OCI-LY3 (cell line): ENCODE measurements around the gene RPS19.

Source experiments
- H2AFZ ChIP-seq: fragments of 200-600, 300-600 bp; shearing (Covaris generic); 2 replicates; pipeline ENCODE4 v1.6.0; 2014; ENCODE audit warnings: antibody characterized with exemption, low read depth, low read length
- H3K27ac ChIP-seq: fragments of 200-600, 300-600 bp; sonication (generic); 2 replicates; pipeline ENCODE4 v1.5.1; 2014; ENCODE audit warnings: mild to moderate bottlenecking, low read length, moderate library complexity, mixed read lengths
- H3K27me3 ChIP-seq: fragments of 200-600, 300-600 bp; sonication (generic); 2 replicates; pipeline ENCODE4 v1.6.1; 2014; ENCODE audit warnings: low read depth, low read length, mixed read lengths
- H3K36me3 ChIP-seq: fragments of 200-600, 300-600 bp; sonication (generic); replicated peaks from 2 replicates; pipeline ENCODE3; 2014; ENCODE audit warnings: low read depth, low read length, mixed read lengths
- H3K4me1 ChIP-seq: fragments of 300-600, 200-600 bp; sonication (generic); 2 replicates; pipeline ENCODE4 v1.6.1; 2014; ENCODE audit warnings: low read length, mixed read lengths
- H3K4me2 ChIP-seq: fragments of 200-600, 300-600 bp; sonication (generic); 2 replicates; pipeline ENCODE4 v1.6.1; 2014; ENCODE audit warnings: low read length, mixed read lengths
- H3K4me3 ChIP-seq: fragments of 300-600, 200-600 bp; sonication (generic); 2 replicates; pipeline ENCODE4 v1.5.1; 2014; ENCODE audit warnings: antibody characterized with exemption, mild to moderate bottlenecking, low read length, moderate library complexity
- H3K79me2 ChIP-seq: fragments of 300-600, 200-600 bp; shearing (Covaris generic); 2 replicates; pipeline ENCODE4 v1.6.1; 2014; ENCODE audit warnings: mild to moderate bottlenecking, low read length, mixed read lengths
- H3K9ac ChIP-seq: fragments of 300-600, 200-600 bp; shearing (Covaris generic); 2 replicates; pipeline ENCODE4 v1.6.0; 2014; ENCODE audit warnings: mild to moderate bottlenecking, low read length, moderate library complexity
- H3K9me3 ChIP-seq: fragments of 200-600, 300-600 bp; shearing (Covaris generic); 2 replicates; pipeline ENCODE4 v1.6.1; 2014; ENCODE audit warnings: low read length, mixed read lengths; ENCODE audit not compliant: insufficient read depth
- H4K20me1 ChIP-seq: fragments of 200-600, 300-600 bp; sonication (generic); 2 replicates; pipeline ENCODE4 v1.6.1; 2016; ENCODE audit warnings: low read length, mixed read lengths; ENCODE audit not compliant: insufficient read depth
- CTCF ChIP-seq: fragments of 200-600, 300-600 bp; sonication (generic); IDR thresholded peaks from 2 replicates; pipeline ENCODE4 v1.5.1; 2014; ENCODE audit warnings: antibody characterized with exemption, low read length, low read depth
- EZH2phosphoT487 ChIP-seq: fragments of 200-600 bp; shearing (Covaris generic); IDR thresholded peaks from 2 replicates; pipeline ENCODE4 v1.6.1; 2018; ENCODE audit warnings: antibody characterized with exemption, mixed run types, low read depth

The RPS19 gene

GRCh38 chr19:41859618-41860418, at the start of gene RPS19:
TSS of gene RPS19 (plus strand) at chr19:41860255. CDS start at chr19:41860775, 520 bp downstream.
- Histone ChIP-seq H3K9me3 (no peaks in the 10 kb centered on the region), H3K36me3 (peaks cover 43% of the 10 kb centered on the region), H3K4me3 (peak within 1 kb of the TSS; percentile 82), H3K4me2 (peak within 1 kb of the TSS; percentile 92), H4K20me1 (peaks cover 33% of the 10 kb centered on the region), H3K79me2 (peaks cover 50% of the 10 kb centered on the region), H3K27me3 (peaks cover 4% of the 10 kb centered on the region; the same call in 1 of the 2 replicates), H3K27ac (peak within 1 kb of the TSS; percentile 88), H3K9ac (peak within 1 kb of the TSS; percentile 97), H3K4me1 (peaks cover 42% of the 10 kb centered on the region), H2AFZ (peak within 1 kb of the TSS; percentile 79; the same call in 1 of the 2 replicates)
- TF ChIP-seq EZH2phosphoT487 (no peak), CTCF (peak; percentile 41; the same call in 1 of the 2 replicates)

GRCh38 chr19:41810301-41810700, 49.8 kb upstream of the RPS19 start:
- H3K9me3 ChIP-seq: no peaks in the 10 kb centered on the region
- H4K20me1 ChIP-seq: no peaks in the 10 kb centered on the region
- TF ChIP-seq EZH2phosphoT487 (no peak), CTCF (no peak)
- no peak overlapping the region for H2AFZ ChIP-seq
- H3K27me3 ChIP-seq: 0 out of 2 replicates have a peak, but pooled peaks cover 2% of the 10 kb centered on the region
- no peak overlapping the region for H3K9ac ChIP-seq
- no peaks in the 10 kb centered on the region for H3K79me2 ChIP-seq
- peak overlapping the region; percentile 46; the same call in 1 of the 2 replicates for H3K4me2 ChIP-seq
- H3K36me3 ChIP-seq: no peaks in the 10 kb centered on the region
- peaks cover 13% of the 10 kb centered on the region for H3K4me1 ChIP-seq
- H3K27ac ChIP-seq: no peak overlapping the region
- no peak overlapping the region for H3K4me3 ChIP-seq

- Histone ChIP-seq H3K36me3 (no peaks in the 10 kb centered on the region), H3K4me1 (peaks cover 13% of the 10 kb centered on the region), H3K9ac (no peak overlapping the region; the same call in 1 of the 2 replicates), H3K4me2 (peak overlapping the region; percentile 46), H3K79me2 (no peaks in the 10 kb centered on the region), H2AFZ (peak overlapping the region; percentile 43; the same call in 1 of the 2 replicates), H4K20me1 (no peaks in the 10 kb centered on the region), H3K27me3 (0 out of 2 replicates have a peak, but pooled peaks cover 2% of the 10 kb centered on the region), H3K4me3 (no peak overlapping the region), H3K9me3 (no peaks in the 10 kb centered on the region), H3K27ac (no peak overlapping the region)
- no peak for TF ChIP-seq CTCF
- no peak for TF ChIP-seq EZH2phosphoT487
Measured at GRCh38 chr19:41811036-41811435, 49.0 kb upstream of the RPS19 start.

- Histone ChIP-seq H3K79me2 (no peaks in the 10 kb centered on the region), H3K27ac (no peak overlapping the region), H3K4me1 (peaks cover 13% of the 10 kb centered on the region), H3K4me3 (no peak overlapping the region), H2AFZ (no peak overlapping the region), H3K9me3 (no peaks in the 10 kb centered on the region), H3K9ac (no peak overlapping the region), H4K20me1 (no peaks in the 10 kb centered on the region), H3K36me3 (no peaks in the 10 kb centered on the region), H3K27me3 (0 out of 2 replicates have a peak, but pooled peaks cover 2% of the 10 kb centered on the region), H3K4me2 (no peak overlapping the region)
- TF ChIP-seq EZH2phosphoT487 (no peak), CTCF (no peak)
Measured at GRCh38 chr19:41811981-41812380, 48.1 kb upstream of the RPS19 start.
